Right cardiac atrium (tissue), 5 donors: Measurements from ENCODE around the gene FAM162A. TPM values are rescaled to one million over a fixed set of nuclear protein-coding genes. Genes with fewer than 3 reads are reported as not detected.

ENCODE experiments used
- ATAC-seq, 2 donors: fragments of 200-7000 bp; cut with Tn5 transposase; one replicate each; pipeline versions ENCODE4 v1.8.0 to v1.9.1; 2020; ENCODE audit warnings: moderate library complexity in 2 of 2, mild to moderate bottlenecking in 1 of 2
- DNase-seq, 3 donors: peaks; one replicate each; pipeline ENCODE4 v3.0.0-alpha.2; 2020
- H3K27ac ChIP-seq: one replicate; pipeline ENCODE4 v1.5.1; 2013; ENCODE audit warnings: mild to moderate bottlenecking, low read length, control low read depth, moderate library complexity
- H3K27me3 ChIP-seq: one replicate; pipeline ENCODE4 v1.6.1; 2013; ENCODE audit not compliant: control insufficient read depth, insufficient read depth
- H3K4me1 ChIP-seq: one replicate; pipeline ENCODE4 v1.6.1; 2013; ENCODE audit warnings: low read length; ENCODE audit not compliant: control insufficient read depth, insufficient read depth
- H3K4me3 ChIP-seq: one replicate; pipeline ENCODE4 v1.5.1; 2013; ENCODE audit warnings: low read length, control low read depth
- H3K9me3 ChIP-seq: one replicate; pipeline ENCODE4 v1.6.1; 2013; ENCODE audit warnings: low read length; ENCODE audit not compliant: control insufficient read depth
- WGBS: extraction: QIAGEN DNeasy Blood & Tissue Kit; methylation state at CpG from one replicate; pipeline ENCODE4 v1.1.7; 2013; 5-methylcytosine and 5-hydroxymethylcytosine counted together
- intact Hi-C, 4 donors: fragments of 100-400 bp; cut with DNase I; formaldehyde crosslinking; loops; one replicate each; pipeline versions ENCODE4 v1.11.0 to v1.14.0; 2022 to 2023
- polyA plus RNA-seq: library from polyadenylated mRNA; stranded (reverse); fragments of 200-250 nt; gene quantifications from one replicate; pipeline ENCODE4 v1.2.3, GENCODE V29; 2013
- total RNA-seq, 4 donors: library from RNA; stranded (reverse); fragmentation: NEBNext Ultra II Directional; extraction: Animal tissue kit (Norgen Biotek cat#: 25700); gene quantifications; one replicate each; pipeline ENCODE4 v1.2.1, GENCODE V29; 2021
- donor health status: healthy with polysubstance abuse.
- donor health status: DM: no; HTN: yes; CAD: no.
- donor health status: DM: no; HTN: no; CAD: no.
- donor health status: DM: no; HTN: yes; CAD: no; lungs with severe emphysema.
- donor health status: DM: yes; HTN: yes; CAD: no.

The FAM162A gene
- total and polyA plus RNA-seq, 5 donors, result 134 to 300 (median 155) TPM

- DNase-seq (no peak), ATAC-seq (no peak)
- H3K4me1 ChIP-seq, result no peaks in the 10 kb centered on the region
- H3K27me3 ChIP-seq, result no peaks in the 10 kb centered on the region
- H3K4me3 ChIP-seq, result no peak overlapping the region
- intact Hi-C loops, result no loop called here
- no peaks in the 10 kb centered on the region for H3K9me3 ChIP-seq
- no peak overlapping the region for H3K27ac ChIP-seq
These were observed 5.2 kb downstream of the FAM162A start for GRCh38 chr3:122389197-122389596.

- Histone ChIP-seq H3K27ac (no peak overlapping the region), H3K4me1 (no peaks in the 10 kb centered on the region)
- WGBS, result 82% methylated on average over 4 of the region's 4 CpGs
These were observed 5.9 kb downstream of the FAM162A start for GRCh38 chr3:122389892-122390291.

GRCh38 chr3:122390665-122391064, 6.7 kb downstream of the FAM162A start:
- intact Hi-C loops, result loop anchor here in 3 of 4 donors (5.0 to 10.0 kb wide), 3 partner anchors 284 to 292 kb away; partner anchors contain the start of gene PARP14 (in 1 of the 3)
- Histone ChIP-seq H3K27me3 (no peaks in the 10 kb centered on the region), H3K27ac (peak overlapping the region; percentile 45), H3K4me3 (no peak overlapping the region), H3K9me3 (no peaks in the 10 kb centered on the region), H3K4me1 (no peaks in the 10 kb centered on the region)
- no peak for DNase-seq
- ATAC-seq, result no peak
- 48% methylated on average over 4 of the region's 4 CpGs for WGBS

More at GRCh38 chr3:122389892-122390291, 5.9 kb downstream of the FAM162A start:
- Histone ChIP-seq H3K27me3 (no peaks in the 10 kb centered on the region), H3K4me3 (no peak overlapping the region), H3K9me3 (no peaks in the 10 kb centered on the region)
- ATAC-seq (no peak), DNase-seq (no peak)
- intact Hi-C loops, result loop anchor here in 3 of 4 donors (5.0 to 10.0 kb wide), 3 partner anchors 285 to 292 kb away; partner anchors contain the start of gene PARP14 (in 1 of the 3)

- ATAC-seq, result no peak
- no peak overlapping the region for H3K27ac ChIP-seq
- H3K9me3 ChIP-seq, result no peaks in the 10 kb centered on the region
- no peaks in the 10 kb centered on the region for H3K4me1 ChIP-seq
- intact Hi-C loops, result loop anchor here in 3 of 4 donors (5.0 to 10.0 kb wide), 3 partner anchors 283 to 290 kb away; partner anchors contain the start of gene PARP14 (in 1 of the 3)
- no peak for DNase-seq
- H3K27me3 ChIP-seq, result no peaks in the 10 kb centered on the region
- H3K4me3 ChIP-seq, result no peak overlapping the region
- WGBS, result 81% methylated on average over 2 of the region's 2 CpGs
These were observed 7.9 kb downstream of the FAM162A start for GRCh38 chr3:122391681-122392446.

- intact Hi-C loops, result loop anchor here in 3 of 4 donors (5.0 to 10.0 kb wide), 3 partner anchors 282 to 289 kb away; partner anchors contain the start of gene PARP14 (in 1 of the 3)
- no peaks in the 10 kb centered on the region for H3K9me3 ChIP-seq
- no peak overlapping the region for H3K4me3 ChIP-seq
- 42% methylated on average over 2 of the region's 2 CpGs for WGBS
- no peaks in the 10 kb centered on the region for H3K27me3 ChIP-seq
- ATAC-seq (no peak), DNase-seq (no peak)
- no peak overlapping the region for H3K27ac ChIP-seq
- no peaks in the 10 kb centered on the region for H3K4me1 ChIP-seq
These were observed 9.2 kb downstream of the FAM162A start for GRCh38 chr3:122392868-122393844.

GRCh38 chr3:122394173-122394572, 10.2 kb downstream of the FAM162A start:
- H3K4me1 ChIP-seq, result no peaks in the 10 kb centered on the region
- ATAC-seq (no peak), DNase-seq (no peak)
- H3K27me3 ChIP-seq, result no peaks in the 10 kb centered on the region
- no peak overlapping the region for H3K4me3 ChIP-seq
- H3K9me3 ChIP-seq, result no peaks in the 10 kb centered on the region
- intact Hi-C loops, result loop anchor here in 3 of 4 donors (5.0 to 10.0 kb wide), 3 partner anchors 281 to 288 kb away; partner anchors contain the start of gene PARP14 (in 1 of the 3)
- WGBS, result 70% methylated on average over 1 of the region's 1 CpG
- no peak overlapping the region for H3K27ac ChIP-seq

- Histone ChIP-seq H3K27ac (no peak overlapping the region), H3K4me3 (no peak overlapping the region), H3K4me1 (no peaks in the 10 kb centered on the region), H3K27me3 (no peaks in the 10 kb centered on the region), H3K9me3 (no peaks in the 10 kb centered on the region)
- ATAC-seq, result no peak
- no peak for DNase-seq
- intact Hi-C loops, result loop anchor here in 1 of 4 donors (10.0 kb wide), 1 partner anchor 279 kb away; no protein-coding TSS in a partner anchor
- 66% methylated on average over 3 of the region's 3 CpGs for WGBS
These were observed 11.6 kb downstream of the FAM162A start for GRCh38 chr3:122395582-122395981.

- ATAC-seq, result no peak
- no peak for DNase-seq
- Histone ChIP-seq H3K4me1 (no peaks in the 10 kb centered on the region), H3K9me3 (no peaks in the 10 kb centered on the region), H3K27ac (no peak overlapping the region), H3K27me3 (no peaks in the 10 kb centered on the region), H3K4me3 (no peak overlapping the region)
- intact Hi-C loops, result loop anchor here in 1 of 4 donors (10.0 kb wide), 1 partner anchor 278 kb away; no protein-coding TSS in a partner anchor
These were observed 12.5 kb downstream of the FAM162A start for GRCh38 chr3:122396511-122396910.

GRCh38 chr3:122397201-122397600, 13.2 kb downstream of the FAM162A start:
- ATAC-seq, result no peak
- H3K9me3 ChIP-seq, result no peaks in the 10 kb centered on the region
- H3K4me1 ChIP-seq, result no peaks in the 10 kb centered on the region
- no peak overlapping the region for H3K4me3 ChIP-seq
- DNase-seq, result no peak
- WGBS, result 93% methylated on average over 1 of the region's 1 CpG
- intact Hi-C loops, result loop anchor here in 1 of 4 donors (10.0 kb wide), 1 partner anchor 278 kb away; no protein-coding TSS in a partner anchor
- no peak overlapping the region for H3K27ac ChIP-seq
- H3K27me3 ChIP-seq, result no peaks in the 10 kb centered on the region

GRCh38 chr3:122398920-122399319, 14.9 kb downstream of the FAM162A start:
- H3K27me3 ChIP-seq, result no peaks in the 10 kb centered on the region
- 96% methylated on average over 2 of the region's 2 CpGs for WGBS
- H3K9me3 ChIP-seq, result no peaks in the 10 kb centered on the region
- H3K27ac ChIP-seq, result no peak overlapping the region
- intact Hi-C loops, result loop anchor here in 1 of 4 donors (10.0 kb wide), 1 partner anchor 276 kb away; no protein-coding TSS in a partner anchor
- H3K4me3 ChIP-seq, result no peak overlapping the region
- H3K4me1 ChIP-seq, result no peaks in the 10 kb centered on the region
- ATAC-seq (no peak), DNase-seq (no peak)
